Prostate gland (tissue), 2 donors: ENCODE results near the gene QRICH2. TPM values are rescaled to one million over a fixed set of nuclear protein-coding genes. Genes with fewer than 3 reads are reported as not detected.

Source experiments
- DNase-seq: peaks from one replicate; pipeline ENCODE4 v3.0.0-alpha.2; 2019; ENCODE audit warnings: low spot score
- H3K27ac ChIP-seq, 2 donors: fragments of 200-600 bp; sonication (generic); 2 replicates each; pipeline ENCODE4 v1.5.1; 2017 to 2019
- H3K27me3 ChIP-seq: fragments of 200-600 bp; sonication (generic); replicated peaks from 2 replicates; pipeline ENCODE4 v1.5.1; 2019; ENCODE audit not compliant: insufficient read depth
- H3K36me3 ChIP-seq, 2 donors: fragments of 200-600 bp; sonication (generic); 1 replicate in 1 of 2; 2 replicates in 1 of 2; pipeline versions ENCODE4 v1.5.1 to v1.8.1; 2017 to 2019
- H3K4me1 ChIP-seq: fragments of 200-600 bp; sonication (generic); replicated peaks from 2 replicates; pipeline ENCODE4 v1.5.1; 2019
- H3K4me3 ChIP-seq, 2 donors: fragments of 200-600 bp; sonication (generic); 2 replicates each; pipeline ENCODE4 v1.5.1; 2017 to 2019
- H3K9me3 ChIP-seq: fragments of 200-600 bp; sonication (generic); 2 replicates; pipeline ENCODE4 v1.5.1; 2017
- CTCF ChIP-seq, 4 experiments: fragments of 200-600 bp in 2 of 4; fragments of 450-650 bp in 2 of 4; sonication (generic) in 2 of 4; IDR thresholded peaks; 1 replicate in 3 of 4; 2 replicates in 1 of 4; pipeline ENCODE4 v1.5.1; 2016 to 2019; ENCODE audit warnings: antibody characterized with exemption in 4 of 4, mild to moderate bottlenecking in 2 of 4, moderate library complexity in 2 of 4
- POLR2A ChIP-seq: fragments of 450-650 bp; IDR thresholded peaks from one replicate; pipeline ENCODE4 v1.6.1; 2016; ENCODE audit warnings: antibody characterized with exemption, mild to moderate bottlenecking
- POLR2AphosphoS5 ChIP-seq: sonication (generic); formaldehyde crosslinking; IDR thresholded peaks from one replicate; pipeline ENCODE4 v1.6.1; 2017; ENCODE audit warnings: antibody characterized with exemption
- WGBS: methylation state at CpG from one replicate; pipeline ENCODE4 v1.1.5; 2018; 5-methylcytosine and 5-hydroxymethylcytosine counted together
- intact Hi-C: fragments of 100-400 bp; cut with DNase I; formaldehyde crosslinking; loops from one replicate; pipeline ENCODE4 v1.14.2; 2022
- total RNA-seq, 2 donors: library from RNA; depleted of rRNA; stranded (reverse); fragments of >200 nt; gene quantifications; one replicate each; pipeline ENCODE4 v1.1.0, GENCODE V29; 2016

QRICH2 gene
- total RNA-seq, 2 donors from 2014 or later: 3.1 to 9.8 TPM

DNA sequence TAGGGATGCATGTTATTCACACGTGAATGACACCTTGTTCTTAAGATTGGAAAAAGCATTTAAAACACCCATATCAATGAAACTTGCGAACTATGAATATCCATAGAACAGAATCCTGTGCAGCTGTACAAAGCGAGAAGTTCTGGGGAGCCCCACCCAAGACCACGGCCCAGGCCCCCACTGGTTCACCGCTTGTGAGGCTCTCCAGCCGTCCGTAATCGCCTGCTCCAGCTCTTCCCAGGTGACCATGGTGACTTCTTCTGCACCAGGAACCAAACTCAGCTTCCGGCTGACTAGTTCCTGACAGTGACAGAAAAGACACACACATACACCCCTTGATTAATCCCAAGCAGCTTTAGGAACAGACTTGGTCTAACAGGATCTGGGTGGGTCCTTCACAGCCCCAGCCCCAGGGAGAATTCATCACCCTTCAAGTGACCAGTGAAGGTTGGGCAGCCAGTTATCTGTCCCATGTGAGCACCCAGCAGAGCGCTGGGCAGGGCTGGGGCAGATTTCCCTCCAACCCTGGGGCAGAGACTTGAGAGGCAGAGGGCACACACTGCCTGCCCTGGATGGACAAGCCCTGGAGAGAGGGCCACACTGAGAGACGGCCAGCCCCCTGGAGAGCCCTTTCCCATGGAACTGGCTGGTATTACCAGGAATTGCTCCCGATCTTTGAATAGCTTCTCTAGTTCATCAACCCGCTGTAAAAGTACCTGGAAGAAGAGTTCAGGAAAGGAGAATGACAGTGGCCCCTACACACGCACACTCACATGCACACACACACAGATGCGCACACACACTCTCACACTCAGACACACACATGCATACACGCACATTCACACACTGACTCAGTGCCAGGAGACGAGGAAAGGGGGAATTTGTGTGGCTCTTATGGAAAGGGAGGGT, 3.6 kb downstream of the QRICH2 start:
- TF ChIP-seq POLR2AphosphoS5 (no peak), CTCF (IDR thresholded peaks at IDR 0.05) (no peak), POLR2A (no peak)
- DNase-seq: no peak
- intact Hi-C loops: loop anchor here (2.0 to 5.0 kb wide), 2 partner anchors 94 to 203 kb away; no protein-coding TSS in a partner anchor

DNA sequence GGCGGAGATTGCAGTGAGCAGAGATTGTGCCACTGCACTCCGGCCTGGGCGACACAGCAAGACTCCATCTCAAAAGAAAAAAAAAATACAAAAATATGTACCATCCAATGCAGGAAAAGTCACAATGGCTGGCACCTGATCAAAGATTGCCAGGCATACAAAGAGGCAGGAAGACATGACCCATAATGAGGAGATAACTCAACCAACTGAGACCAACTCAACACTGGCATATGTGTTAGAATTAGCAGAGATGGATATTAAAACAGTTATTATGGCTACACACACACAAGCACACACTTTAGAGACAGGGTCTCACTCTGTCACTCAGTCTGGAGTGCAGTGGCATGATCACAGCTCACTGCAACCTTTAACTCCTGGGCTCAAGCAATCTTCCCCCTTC, 10.6 kb downstream of the QRICH2 start:
- H3K4me3 ChIP-seq: no peak overlapping the region
- 84% methylated on average over 3 of the region's 3 CpGs for WGBS
- TF ChIP-seq POLR2A: no peak
- no peak for TF ChIP-seq CTCF (IDR thresholded peaks at IDR 0.05)
- TF ChIP-seq POLR2AphosphoS5: no peak
- no peaks in the 10 kb centered on the region for H3K9me3 ChIP-seq
- H3K27me3 ChIP-seq: no peaks in the 10 kb centered on the region
- DNase-seq: no peak
- H3K27ac ChIP-seq: no peak overlapping the region
- no peaks in the 10 kb centered on the region for H3K4me1 ChIP-seq
- H3K36me3 ChIP-seq: no peaks in the 10 kb centered on the region
- intact Hi-C loops: loop anchor here (5.0 kb wide), 1 partner anchor 175 kb away; no protein-coding TSS in a partner anchor

More for the DNA sequence above, 3.6 kb downstream of the QRICH2 start:
- H3K27ac ChIP-seq: no peak overlapping the region
- H3K36me3 ChIP-seq: no peaks in the 10 kb centered on the region
- no peaks in the 10 kb centered on the region for H3K4me1 ChIP-seq
- no peaks in the 10 kb centered on the region for H3K9me3 ChIP-seq
- H3K27me3 ChIP-seq: no peaks in the 10 kb centered on the region
- H3K4me3 ChIP-seq: no peak overlapping the region
- 85% methylated on average over 17 of the region's 17 CpGs for WGBS

- 92% methylated on average over 5 of the region's 5 CpGs for WGBS
- no peak for TF ChIP-seq POLR2A
- no peak for TF ChIP-seq POLR2AphosphoS5
- TF ChIP-seq CTCF (IDR thresholded peaks at IDR 0.05): no peak
- no peak for DNase-seq
Measured at GRCh38 chr17:76296889-76297288, 11.2 kb downstream of the QRICH2 start.

DNA sequence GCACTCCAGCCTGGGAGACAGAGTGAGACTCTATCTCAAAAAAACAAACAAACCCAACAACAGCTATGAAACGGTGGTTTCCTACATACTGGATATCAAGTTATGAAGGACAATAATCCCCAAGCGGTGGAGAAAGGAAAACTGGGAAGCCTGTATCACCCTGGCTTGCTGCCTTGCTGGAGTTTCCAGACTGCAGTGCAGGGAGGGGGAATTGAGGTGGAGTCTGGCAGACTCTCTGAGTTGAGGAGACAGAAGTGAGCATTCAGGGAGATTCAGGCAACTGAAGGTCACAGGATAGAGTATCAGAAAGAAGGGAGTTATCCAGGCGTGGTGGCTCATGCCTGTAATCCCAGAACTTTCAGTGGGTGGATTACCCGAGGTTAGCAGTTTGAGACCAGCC, 11.9 kb downstream of the QRICH2 start:
- Histone ChIP-seq H3K27ac (no peak overlapping the region), H3K4me1 (no peaks in the 10 kb centered on the region), H3K36me3 (no peaks in the 10 kb centered on the region), H3K9me3 (no peaks in the 10 kb centered on the region), H3K4me3 (no peak overlapping the region), H3K27me3 (no peaks in the 10 kb centered on the region)
- 57% methylated on average over 4 of the region's 4 CpGs for WGBS
- DNase-seq: no peak
- TF ChIP-seq CTCF (IDR thresholded peaks at IDR 0.05) (no peak), POLR2A (no peak), POLR2AphosphoS5 (no peak)
- intact Hi-C loops: loop anchor here (5.0 kb wide), 1 partner anchor 174 kb away; no protein-coding TSS in a partner anchor

More at GRCh38 chr17:76296889-76297288, 11.2 kb downstream of the QRICH2 start:
- Histone ChIP-seq H3K4me1 (no peaks in the 10 kb centered on the region), H3K4me3 (no peak overlapping the region), H3K36me3 (no peaks in the 10 kb centered on the region), H3K9me3 (no peaks in the 10 kb centered on the region), H3K27me3 (no peaks in the 10 kb centered on the region), H3K27ac (no peak overlapping the region)
- intact Hi-C loops: loop anchor here (5.0 kb wide), 1 partner anchor 175 kb away; no protein-coding TSS in a partner anchor
